ENCODE measurements around the gene TTC34.

GRCh38 chr1:2612591-2613365 is 188.7 kb downstream of the TTC34 start:
- TF ChIP-seq CTCF (conservative IDR thresholded peaks at IDR 0.05; ENCODE audit: low read length) = no peak
- TF ChIP-seq EZH2phosphoT487 (IDR thresholded peaks at IDR 0.05; ENCODE audit: borderline replicate concordance) = no peak

Measured in Loucy (cell line).